Measurements from ENCODE around the gene RAP1GDS1.

GRCh38 chr4:98416844-98417243, 155.7 kb downstream of the RAP1GDS1 start:
- TF ChIP-seq MYNN (tag by site-specific recombination; IDR thresholded peaks at IDR 0.05; ENCODE audit: borderline replicate concordance) = no peak
- TF ChIP-seq CTCF (tag by site-specific recombination; IDR thresholded peaks at IDR 0.05) = no peak
- no peak for TF ChIP-seq ZNF2 (tag by site-specific recombination; IDR thresholded peaks at IDR 0.05)
- TF ChIP-seq MZF1 (tag by site-specific recombination; IDR thresholded peaks at IDR 0.05; ENCODE audit: borderline replicate concordance) = no peak
- TF ChIP-seq ZNF768 (tag by site-specific recombination; IDR thresholded peaks at IDR 0.05) = no peak
- TF ChIP-seq ZNF416 (tag by site-specific recombination; IDR thresholded peaks at IDR 0.05) = no peak
- TF ChIP-seq BCL11B (tag by site-specific recombination; IDR thresholded peaks at IDR 0.05; ENCODE audit: low read depth) = no peak
- TF ChIP-seq TSHZ1 (tag by site-specific recombination; IDR thresholded peaks at IDR 0.05; ENCODE audit: borderline replicate concordance) = no peak
